GM21619 (cell line): ENCODE data around the gene GRIK4.
"Not testable (repeated sequence)": the region's sequence is repeated elsewhere in the genome, so short reads cannot be mapped to it uniquely, and the experiment has no call there.

Experiments
- ATAC-seq: cut with Tn5 transposase; IDR thresholded peaks from one replicate; pipeline ENCODE4 v1.9.1; 2021; ENCODE audit not compliant: unreplicated experiment

GRIK4 gene

DNA sequence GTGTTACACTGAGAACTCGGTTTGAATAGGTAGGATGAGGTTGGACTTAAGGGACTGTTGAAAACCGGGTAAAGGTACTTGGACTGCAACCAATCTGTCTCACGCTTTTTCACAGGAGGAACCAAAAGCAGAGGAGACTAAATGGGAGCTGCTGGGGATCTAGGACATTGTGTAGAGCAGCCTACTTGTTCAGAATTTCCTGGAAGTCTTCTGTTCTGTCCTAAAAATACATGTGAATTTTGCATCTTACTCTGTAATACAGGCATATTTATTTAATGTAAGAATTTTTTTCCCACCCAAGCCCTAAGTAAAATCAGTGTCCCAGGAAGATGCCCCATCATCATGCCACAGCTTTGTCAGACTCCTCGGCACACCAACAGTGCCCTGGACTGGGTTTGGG is 460.3 kb downstream of the GRIK4 start:
- ATAC-seq, result no peak

DNA sequence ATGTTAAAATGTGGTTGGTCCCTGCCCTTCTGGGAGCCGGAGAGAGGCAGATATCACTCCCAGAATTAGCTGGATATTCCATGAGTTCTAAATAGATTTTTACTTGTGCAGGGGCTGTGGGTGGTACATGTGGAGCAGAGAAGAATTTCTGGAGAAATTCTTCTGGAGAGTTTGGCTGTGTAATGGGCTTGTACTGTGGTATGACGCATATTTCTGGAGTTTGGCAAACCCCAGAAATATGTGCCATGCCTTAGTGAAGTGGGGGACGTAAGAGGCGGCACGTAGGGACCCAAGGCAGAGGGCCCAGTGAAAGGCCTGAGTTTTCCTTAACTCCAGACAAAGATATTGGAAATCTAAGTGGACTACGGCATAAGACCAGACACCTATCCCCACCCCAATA is 461.1 kb downstream of the GRIK4 start:
- no peak for ATAC-seq

GRCh38 chr11:120973501-120973900 is 462.0 kb downstream of the GRIK4 start:
- no peak for ATAC-seq

GRCh38 chr11:120974466-120974865 is 462.9 kb downstream of the GRIK4 start:
- no peak for ATAC-seq

DNA sequence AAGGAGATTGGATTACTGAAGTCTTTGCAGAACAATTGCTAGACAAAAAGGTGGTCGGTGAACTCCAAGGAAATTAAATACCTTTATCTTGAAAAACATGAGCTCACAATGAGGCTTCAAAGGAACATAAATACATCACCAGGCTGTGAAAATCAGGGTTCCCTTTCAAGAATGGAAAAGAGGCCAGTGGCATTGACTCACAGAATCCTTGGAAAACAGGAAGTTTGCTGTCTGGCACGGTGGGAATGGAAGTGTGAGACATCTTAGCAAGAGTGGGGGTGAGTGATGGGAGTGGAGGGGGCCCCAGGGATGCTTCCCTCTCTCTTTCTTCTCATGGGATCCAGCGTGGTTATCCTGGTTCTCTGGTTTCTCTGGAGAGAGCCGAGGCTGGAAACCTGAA is 463.4 kb downstream of the GRIK4 start:
- ATAC-seq, result no peak

- ATAC-seq, result no peak
Observed at GRCh38 chr11:120977266-120978137, 466.0 kb downstream of the GRIK4 start.

GRCh38 chr11:120978701-120979100 is 467.2 kb downstream of the GRIK4 start:
- no peak for ATAC-seq

DNA sequence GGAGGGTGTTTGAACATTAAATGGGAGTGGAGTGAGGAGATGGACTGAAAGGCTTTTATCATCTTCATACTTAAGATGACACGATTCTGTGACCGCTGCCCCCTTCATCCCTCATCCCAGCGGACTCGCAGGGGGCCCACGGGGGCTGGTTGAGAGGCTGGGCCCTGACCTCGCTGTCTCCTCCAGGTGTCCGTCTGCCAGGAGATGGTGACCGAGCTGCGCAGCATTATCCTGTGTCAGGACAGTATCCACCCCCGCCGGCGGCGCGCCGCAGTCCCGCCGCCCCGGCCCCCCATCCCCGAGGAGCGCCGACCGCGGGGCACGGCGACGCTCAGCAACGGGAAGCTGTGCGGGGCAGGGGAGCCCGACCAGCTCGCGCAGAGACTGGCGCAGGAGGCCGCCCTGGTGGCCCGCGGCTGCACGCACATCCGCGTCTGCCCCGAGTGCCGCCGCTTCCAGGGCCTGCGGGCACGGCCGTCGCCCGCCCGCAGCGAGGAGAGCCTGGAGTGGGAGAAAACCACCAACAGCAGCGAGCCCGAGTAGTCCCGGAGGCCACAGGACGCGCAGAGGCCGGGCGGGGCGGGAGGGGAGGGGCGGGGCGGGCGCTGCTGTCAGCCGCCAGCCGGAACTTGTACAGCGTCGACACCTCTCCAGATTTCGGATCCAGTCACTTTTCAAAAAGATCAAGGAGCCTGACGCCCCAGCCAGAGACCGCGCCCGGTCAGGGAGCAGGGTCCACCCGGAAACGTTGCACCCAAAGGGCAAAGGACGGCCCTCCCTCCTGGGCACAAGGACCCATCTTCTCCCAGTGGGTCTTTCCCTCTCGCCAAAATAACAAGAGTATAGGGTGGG is 474.4 kb downstream of the GRIK4 start:
- peak; percentile 61 for ATAC-seq

- ATAC-seq, result no peak
Observed at GRCh38 chr11:120988603-120989002, 477.1 kb downstream of the GRIK4 start.

DNA sequence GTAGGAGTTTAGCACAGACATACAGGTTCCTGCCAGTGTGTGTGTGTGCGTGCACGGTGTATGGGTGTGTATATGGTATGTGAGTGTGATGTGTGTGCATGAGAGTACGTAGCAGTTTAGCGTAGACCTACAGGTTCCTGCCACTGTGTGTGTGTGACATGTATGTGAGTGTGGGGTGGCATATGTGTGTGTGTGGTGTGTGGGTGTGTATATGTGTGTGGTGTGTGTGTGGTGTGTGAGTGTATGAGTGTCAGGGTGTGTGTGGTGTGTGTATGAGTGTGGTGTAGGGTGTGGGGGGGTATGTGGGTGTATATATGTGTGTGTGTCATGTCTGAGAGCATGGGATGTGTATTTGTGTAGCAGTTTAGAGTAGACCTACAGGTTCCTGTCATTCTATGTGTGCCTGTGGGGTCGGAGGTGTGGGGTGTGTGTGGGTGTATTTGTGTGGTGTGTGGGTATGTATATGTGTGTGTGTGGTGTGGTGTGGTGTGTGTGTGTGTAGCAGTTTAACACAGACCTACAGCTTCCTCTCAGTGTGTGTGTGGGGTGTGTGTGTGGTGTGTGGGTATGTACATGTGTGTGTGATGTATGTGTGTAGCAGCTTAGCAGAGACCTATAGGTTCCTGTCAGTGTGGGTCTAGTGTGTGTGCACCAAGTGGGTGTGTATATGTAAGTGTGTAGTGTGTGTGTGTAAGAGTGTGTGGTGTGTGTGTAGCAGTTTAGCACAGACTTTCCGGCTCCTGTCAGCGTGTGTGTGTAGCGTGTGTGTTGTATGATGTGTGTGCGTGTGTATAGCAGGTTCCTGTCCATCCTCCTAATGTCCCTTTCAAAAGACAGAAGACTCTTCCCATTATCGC is 480.5 kb downstream of the GRIK4 start:
- ATAC-seq, result no peak

- no peak for ATAC-seq
Observed at GRCh38 chr11:120994091-120994859, 482.7 kb downstream of the GRIK4 start.

DNA sequence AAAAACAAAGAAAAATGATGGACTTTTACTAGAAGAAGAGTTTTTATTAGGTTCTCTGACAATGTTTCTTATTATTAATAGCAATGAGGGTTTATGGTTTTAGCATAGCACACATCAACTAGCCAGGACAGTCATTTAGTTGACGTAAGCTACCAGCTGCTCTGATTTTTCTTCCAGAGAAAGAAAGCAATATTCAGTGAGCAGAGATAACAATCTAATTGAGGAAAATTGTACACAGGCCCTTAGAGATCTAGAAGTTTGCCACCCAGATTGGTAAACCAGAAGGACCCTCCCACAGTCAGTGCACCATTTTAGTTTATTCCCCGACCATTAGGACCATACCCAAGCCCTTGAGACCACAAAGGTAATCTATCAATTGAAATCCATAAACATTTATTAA is 483.6 kb downstream of the GRIK4 start:
- ATAC-seq, result no peak

DNA sequence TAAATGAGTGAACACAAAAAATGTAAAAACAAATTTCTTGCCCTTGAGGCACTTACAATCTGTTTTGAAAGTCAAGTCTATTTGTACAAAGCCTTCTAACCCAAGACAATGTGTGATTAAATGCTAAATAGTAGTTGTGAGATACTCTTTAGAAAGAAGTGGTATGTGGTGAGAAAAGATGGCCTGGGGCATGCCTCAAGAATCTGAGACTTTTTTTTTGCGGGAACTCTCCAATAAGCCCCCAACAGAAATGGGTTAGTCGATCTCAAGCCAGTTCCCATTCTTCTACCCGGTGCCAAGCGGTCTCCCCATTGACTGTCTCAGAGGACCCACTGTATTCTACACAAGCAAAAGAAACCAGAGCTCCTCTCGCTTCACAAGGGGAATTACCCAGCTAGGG is 485.4 kb downstream of the GRIK4 start:
- no peak for ATAC-seq

GRCh38 chr11:120998581-120998980 is 487.0 kb downstream of the GRIK4 start:
- ATAC-seq, result no peak

- no peak for ATAC-seq
Observed at GRCh38 chr11:121004206-121004840, 492.8 kb downstream of the GRIK4 start.

- no peak for ATAC-seq
Observed at GRCh38 chr11:121006922-121007321, 495.4 kb downstream of the GRIK4 start.

GRCh38 chr11:121008551-121008950 is 497.0 kb downstream of the GRIK4 start:
- ATAC-seq, result no peak

DNA sequence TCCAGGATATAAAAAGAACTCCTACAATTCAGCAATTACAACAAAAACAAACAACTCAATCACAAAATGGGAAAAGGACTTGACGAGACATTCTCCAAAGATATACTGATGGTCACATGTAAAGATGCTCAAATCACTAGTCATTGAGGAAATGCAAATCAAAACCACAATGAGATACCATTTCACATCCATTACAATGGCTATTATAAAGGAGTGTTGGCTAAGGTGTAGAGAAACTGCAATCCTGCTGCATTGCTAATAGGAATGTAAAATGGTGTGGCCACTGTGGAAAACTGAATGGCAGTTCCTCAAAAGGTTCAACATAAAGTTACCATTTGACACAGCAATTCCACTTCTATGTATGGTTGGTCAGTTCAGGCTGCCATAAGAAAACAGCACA is 500.5 kb downstream of the GRIK4 start:
- no peak for ATAC-seq

- no peak for ATAC-seq
Observed at GRCh38 chr11:121018746-121019145, 507.2 kb downstream of the GRIK4 start.

GRCh38 chr11:121021718-121022117 is 510.2 kb downstream of the GRIK4 start:
- ATAC-seq, result not testable (repeated sequence)
